ES-I3 (cell line): ENCODE results near the gene TRDN.
"Not testable (repeated sequence)": the region's sequence is repeated elsewhere in the genome, so short reads cannot be mapped to it uniquely, and the experiment has no call there.

Experiments used
- H3K36me3 ChIP-seq: 2 replicates; pipeline ENCODE4 v1.6.1; 2013; ENCODE audit warnings: mild to moderate bottlenecking, low read length, control low read depth, moderate library complexity; ENCODE audit not compliant: insufficient read depth
- H3K4me1 ChIP-seq: 2 replicates; pipeline ENCODE4 v1.6.1; 2013; ENCODE audit warnings: mild to moderate bottlenecking, control low read depth, low read length; ENCODE audit not compliant: insufficient read depth
- H3K9ac ChIP-seq: 2 replicates; pipeline ENCODE4 v1.6.1; 2013; ENCODE audit warnings: low read depth, mild to moderate bottlenecking, low read length, moderate library complexity
- H3K9me3 ChIP-seq: 2 replicates; pipeline ENCODE4 v1.6.1; 2013; ENCODE audit warnings: mild to moderate bottlenecking, low read length, moderate library complexity; ENCODE audit not compliant: control insufficient read depth, insufficient read depth

TRDN gene

GRCh38 chr6:123467392-123467791 lies 169.4 kb downstream of the TRDN start:
- Histone ChIP-seq H3K36me3 (no peaks in the 10 kb centered on the region), H3K9ac (no peak overlapping the region), H3K4me1 (no peaks in the 10 kb centered on the region), H3K9me3 (no peaks in the 10 kb centered on the region; the same call in 1 of the 2 replicates)

- Histone ChIP-seq H3K9me3 (no peaks in the 10 kb centered on the region; the same call in 1 of the 2 replicates), H3K9ac (no peak overlapping the region), H3K36me3 (no peaks in the 10 kb centered on the region), H3K4me1 (no peaks in the 10 kb centered on the region)
Measured at GRCh38 chr6:123462152-123462551, 174.6 kb downstream of the TRDN start.

- no peak overlapping the region for H3K9ac ChIP-seq
Measured at GRCh38 chr6:123458218-123458617, 178.5 kb downstream of the TRDN start.

GRCh38 chr6:123456836-123457235 lies 179.9 kb downstream of the TRDN start:
- H3K4me1 ChIP-seq: no peaks in the 10 kb centered on the region
- peaks cover 6% of the 10 kb centered on the region; the same call in 1 of the 2 replicates for H3K9me3 ChIP-seq
- no peak overlapping the region for H3K9ac ChIP-seq

More at GRCh38 chr6:123458218-123458617, 178.5 kb downstream of the TRDN start:
- Histone ChIP-seq H3K36me3 (no peaks in the 10 kb centered on the region), H3K9me3 (peaks cover 6% of the 10 kb centered on the region; the same call in 1 of the 2 replicates), H3K4me1 (no peaks in the 10 kb centered on the region)

GRCh38 chr6:123454448-123454847 lies 182.3 kb downstream of the TRDN start:
- H3K9ac ChIP-seq: no peak overlapping the region
- H3K36me3 ChIP-seq: no peaks in the 10 kb centered on the region
- H3K9me3 ChIP-seq: peaks cover 6% of the 10 kb centered on the region; the same call in 1 of the 2 replicates
- H3K4me1 ChIP-seq: no peaks in the 10 kb centered on the region

More at GRCh38 chr6:123456836-123457235, 179.9 kb downstream of the TRDN start:
- H3K36me3 ChIP-seq: no peaks in the 10 kb centered on the region

- H3K9me3 ChIP-seq, H3K4me1 ChIP-seq, H3K36me3 ChIP-seq, H3K9ac ChIP-seq: not testable (repeated sequence)
Measured at GRCh38 chr6:123453071-123453470, 183.7 kb downstream of the TRDN start.

- H3K4me1 ChIP-seq: no peaks in the 10 kb centered on the region
- peaks cover 4% of the 10 kb centered on the region; the same call in 1 of the 2 replicates for H3K9me3 ChIP-seq
- H3K9ac ChIP-seq: no peak overlapping the region
- no peaks in the 10 kb centered on the region for H3K36me3 ChIP-seq
Measured at GRCh38 chr6:123448306-123448884, 188.4 kb downstream of the TRDN start.

- H3K9me3 ChIP-seq: peaks cover 4% of the 10 kb centered on the region; the same call in 1 of the 2 replicates
- no peak overlapping the region for H3K9ac ChIP-seq
- no peaks in the 10 kb centered on the region for H3K4me1 ChIP-seq
- no peaks in the 10 kb centered on the region for H3K36me3 ChIP-seq
Measured at GRCh38 chr6:123447315-123447937, 189.3 kb downstream of the TRDN start.

GRCh38 chr6:123439371-123439770 lies 197.4 kb downstream of the TRDN start:
- Histone ChIP-seq H3K36me3 (no peaks in the 10 kb centered on the region), H3K4me1 (no peaks in the 10 kb centered on the region; the same call in 1 of the 2 replicates), H3K9me3 (no peaks in the 10 kb centered on the region), H3K9ac (no peak overlapping the region)

- Histone ChIP-seq H3K4me1 (no peaks in the 10 kb centered on the region; the same call in 1 of the 2 replicates), H3K9me3 (no peaks in the 10 kb centered on the region), H3K9ac (no peak overlapping the region), H3K36me3 (no peaks in the 10 kb centered on the region)
Measured at GRCh38 chr6:123434186-123434585, 202.6 kb downstream of the TRDN start.

- Histone ChIP-seq H3K4me1 (no peaks in the 10 kb centered on the region), H3K36me3 (no peaks in the 10 kb centered on the region), H3K9ac (no peak overlapping the region), H3K9me3 (no peaks in the 10 kb centered on the region)
Measured at GRCh38 chr6:123430970-123431369, 205.8 kb downstream of the TRDN start.

GRCh38 chr6:123427008-123427407 lies 209.7 kb downstream of the TRDN start:
- H3K36me3 ChIP-seq: no peaks in the 10 kb centered on the region
- no peaks in the 10 kb centered on the region for H3K9me3 ChIP-seq
- H3K4me1 ChIP-seq: peaks cover 5% of the 10 kb centered on the region; the same call in 1 of the 2 replicates
- no peak overlapping the region for H3K9ac ChIP-seq

- no peak overlapping the region for H3K9ac ChIP-seq
- H3K36me3 ChIP-seq: no peaks in the 10 kb centered on the region
- peaks cover 5% of the 10 kb centered on the region; the same call in 1 of the 2 replicates for H3K4me1 ChIP-seq
- no peaks in the 10 kb centered on the region for H3K9me3 ChIP-seq
Measured at GRCh38 chr6:123423130-123423529, 213.6 kb downstream of the TRDN start.

- Histone ChIP-seq H3K4me1 (peaks cover 5% of the 10 kb centered on the region; the same call in 1 of the 2 replicates), H3K36me3 (no peaks in the 10 kb centered on the region), H3K9ac (no peak overlapping the region), H3K9me3 (no peaks in the 10 kb centered on the region)
Measured at GRCh38 chr6:123420512-123420911, 216.2 kb downstream of the TRDN start.

- Histone ChIP-seq H3K9ac (no peak overlapping the region), H3K4me1 (no peaks in the 10 kb centered on the region), H3K36me3 (no peaks in the 10 kb centered on the region), H3K9me3 (no peaks in the 10 kb centered on the region)
Measured at GRCh38 chr6:123418071-123418470, 218.7 kb downstream of the TRDN start.
